ENCODE measurements around the gene ITGA2. TPM values are rescaled to one million over a fixed set of nuclear protein-coding genes. Genes with fewer than 3 reads are reported as not detected.

ITGA2 gene
- total RNA-seq, 1 experiment from 2014 or later, result 36.6 TPM

- Histone ChIP-seq H3K9me2 (ENCODE audit: insufficient read depth) (no peaks in the 10 kb centered on the region), H3K79me2 (ENCODE audit: insufficient read depth, low read length) (no peaks in the 10 kb centered on the region), H3K9ac (ENCODE audit: low read length) (no peak overlapping the region), H3K9me3 (ENCODE audit: control insufficient read depth in 1 of 2, insufficient read depth in 1 of 2, low read depth in 1 of 2, low read length in 2 of 2) (no peaks in the 10 kb centered on the region), H3K27ac (ENCODE audit: low read depth, low read length) (peak overlapping the region; percentile 50), H3K36me3 (ENCODE audit: control insufficient read depth in 1 of 2, insufficient read depth in 2 of 2, low read length in 2 of 2) (no peaks in the 10 kb centered on the region), H3K4me2 (ENCODE audit: low read length) (peak overlapping the region; percentile 40), H3K4me3 (replicated peaks in 1 of 2; ENCODE audit: low read depth in 1 of 2, low read length in 2 of 2) (no peak overlapping the region), H3K4me1 (ENCODE audit: control insufficient read depth in 1 of 2, insufficient read depth in 2 of 2, low read length in 2 of 2) (peaks cover 49 to 76% of the 10 kb centered on the region in 2 experiments), H3K27me3 (ENCODE audit: insufficient read depth, low read length) (no peaks in the 10 kb centered on the region), H2AFZ (ENCODE audit: low read depth, low read length, poor library complexity, severe bottlenecking) (no peak overlapping the region), H4K20me1 (ENCODE audit: insufficient read depth) (no peaks in the 10 kb centered on the region)
- DNase-seq (ENCODE audit: low read depth, low spot score), result peak; percentile 27
- POLR2A ChIA-PET, result interaction anchor here (1.0 to 1.4 kb wide), 3 partner anchors 8 to 44 kb away, joined by 3 to 4 read pairs (median 3); partner anchors contain the start of gene ITGA2
- RAD21 ChIA-PET (ENCODE audit: low non-redundant PET in 1 of 2, low total read pairs in 2 of 2, uncharacterized antibody in 2 of 2, unreplicated experiment in 2 of 2), result interaction anchor here in 1 of 2 experiments (1.0 kb wide), 1 partner anchor 43 kb away, joined by 4 read pairs; the partner anchor contains the start of gene ITGA2
- intact Hi-C loops (cut with micrococcal nuclease), result no loop called here
- peak; percentile 52 for ATAC-seq
- BruUV-seq (replicated peaks), result no TSS peak
- CTCF ChIA-PET, result interaction anchor here (0.7 to 1.0 kb wide), 2 partner anchors 78 to 83 kb away, joined by 3 read pairs; no protein-coding TSS in a partner anchor
- TF ChIP-seq SP1 (IDR thresholded peaks at IDR 0.05; ENCODE audit: low read depth) (peak; percentile 65), EZH2 (IDR thresholded peaks at IDR 0.05) (no peak), TCF7L2 (IDR thresholded peaks at IDR 0.05; ENCODE audit: borderline replicate concordance, extremely low read depth, insufficient read depth, insufficient read length) (no peak), ELF1 (IDR thresholded peaks at IDR 0.05; ENCODE audit: borderline replicate concordance, low read depth) (no peak), SIN3A (IDR thresholded peaks at IDR 0.05; ENCODE audit: low read depth) (0 out of 2 replicates have a peak, but pooled peaks have one; percentile 42), MAX (IDR thresholded peaks at IDR 0.05) (peak; percentile 40; the same call in 1 of the 2 replicates), ZFX (IDR thresholded peaks at IDR 0.05) (no peak), EGR1 (IDR thresholded peaks at IDR 0.05; ENCODE audit: low read depth) (0 out of 2 replicates have a peak, but pooled peaks have one; percentile 39), CEBPB (IDR thresholded peaks at IDR 0.05; ENCODE audit: low read depth) (peak; percentile 91), FOSL1 (IDR thresholded peaks at IDR 0.05; ENCODE audit: low read depth) (no peak), ZNF274 (IDR thresholded peaks at IDR 0.05; ENCODE audit: low read depth, low read length) (no peak), CTCF (IDR thresholded peaks at IDR 0.05 in 2 of 3, conservative IDR thresholded peaks at IDR 0.05 in 1 of 3; ENCODE audit: borderline replicate concordance in 1 of 3, insufficient read depth in 1 of 3, low read depth in 2 of 3, low read length in 2 of 3) (no peak), EZH2phosphoT487 (IDR thresholded peaks at IDR 0.05; ENCODE audit: borderline replicate concordance) (no peak), RAD21 (IDR thresholded peaks at IDR 0.05; ENCODE audit: low read depth) (0 out of 2 replicates have a peak, but pooled peaks have one; percentile 5), POLR2AphosphoS5 (IDR thresholded peaks at IDR 0.05; ENCODE audit: low read depth, low read length) (peak; percentile 33; the same call in 1 of the 2 replicates), SRF (IDR thresholded peaks at IDR 0.05; ENCODE audit: low read depth) (no peak), CBX3 (IDR thresholded peaks at IDR 0.05; ENCODE audit: low read depth) (peak; percentile 65), ZBTB33 (IDR thresholded peaks at IDR 0.05; ENCODE audit: extremely low read depth, insufficient replicate concordance, low read length) (no peak), YY1 (IDR thresholded peaks at IDR 0.05; ENCODE audit: extremely low read depth, insufficient replicate concordance, low read depth, low read length) (no peak), REST (IDR thresholded peaks at IDR 0.05; ENCODE audit: low read depth) (no peak), JUND (IDR thresholded peaks at IDR 0.05) (peak; percentile 54)
Observed at GRCh38 chr5:53031695-53032096, 42.5 kb downstream of the ITGA2 start.
